Cardiac muscle cell (in vitro differentiated cells and primary cell): Measurements from ENCODE around the gene POU2F2. TPM values are rescaled to one million over a fixed set of nuclear protein-coding genes. Genes with fewer than 3 reads are reported as not detected.

Source experiments
- DNase-seq, 2 donors: peaks; one replicate each; pipeline versions ENCODE4 v3.0.0 to v3.0.0-alpha.2; 2010 to 2017; ENCODE audit warnings: low read depth in 1 of 2, low spot score in 1 of 2
- H3K27ac ChIP-seq: fragments of 200-600 bp; sonication (generic); 2 replicates; pipeline ENCODE4 v1.5.1; 2016
- H3K27me3 ChIP-seq: fragments of 200-600 bp; sonication (generic); 2 replicates; pipeline ENCODE4 v1.6.0; 2016; ENCODE audit warnings: control low read depth
- H3K36me3 ChIP-seq: fragments of 200-600 bp; sonication (generic); 2 replicates; pipeline ENCODE4 v1.5.1; 2016; ENCODE audit warnings: control low read depth
- H3K4me1 ChIP-seq: fragments of 200-600 bp; sonication (generic); 2 replicates; pipeline ENCODE4 v1.8.1; 2017; ENCODE audit warnings: low read depth, mild to moderate bottlenecking, mixed run types
- H3K4me3 ChIP-seq: fragments of 200-600 bp; sonication (generic); 2 replicates; pipeline ENCODE4 v1.5.1; 2016; ENCODE audit warnings: mild to moderate bottlenecking
- H3K9me3 ChIP-seq: fragments of 200-600 bp; sonication (generic); 2 replicates; pipeline ENCODE4 v1.5.1; 2017; ENCODE audit warnings: low read depth, mild to moderate bottlenecking, control low read depth
- polyA plus RNA-seq: library from polyadenylated mRNA; unstranded; fragments of >200 nt; fragmentation: Nextera tagmentation; extraction: Ambion mirVana; gene quantifications from 2 replicates; pipeline ENCODE4 v1.2.1, GENCODE V29; 2016
- total RNA-seq: library from RNA; depleted of rRNA; stranded (reverse); fragments of >200 nt; gene quantifications from 2 replicates; pipeline ENCODE4 v1.2.3, GENCODE V29; 2016
- TF ChIP-seq, protein P1 (sequence below): IDR thresholded peaks from 2 replicates; pipeline ENCODE4 v1.5.1; 2012; ENCODE audit warnings: low read depth, mild to moderate bottlenecking, low read length

Gene POU2F2
- total and polyA plus RNA-seq, 2 experiments from 2014 or later, result 0.12 TPM; not detected in 1

DNA sequence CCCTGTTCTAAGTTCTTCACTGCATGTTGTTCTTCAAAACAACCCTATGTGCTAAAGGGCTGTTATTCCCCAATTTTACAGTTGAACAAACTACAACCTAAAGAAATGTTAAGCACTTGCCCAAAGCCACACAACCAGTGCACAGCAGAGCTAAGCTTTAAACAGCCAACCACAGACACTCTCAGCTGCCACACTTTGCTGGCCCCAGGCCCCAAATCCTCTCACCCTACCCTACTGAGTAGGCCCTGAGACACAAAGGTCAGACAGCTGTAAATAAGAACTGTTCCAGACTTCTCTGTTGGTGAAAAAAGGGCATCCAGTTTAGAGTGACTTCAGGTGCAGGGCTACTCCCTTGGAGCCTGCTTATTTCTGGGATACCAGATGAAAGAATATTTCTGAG is 92.2 kb downstream of the POU2F2 start:
- H3K27ac ChIP-seq, result no peak overlapping the region
- no peaks in the 10 kb centered on the region for H3K36me3 ChIP-seq
- no peak overlapping the region for H3K4me3 ChIP-seq
- H3K4me1 ChIP-seq, result no peaks in the 10 kb centered on the region
- H3K9me3 ChIP-seq, result no peaks in the 10 kb centered on the region
- TF ChIP-seq, protein P1, sequence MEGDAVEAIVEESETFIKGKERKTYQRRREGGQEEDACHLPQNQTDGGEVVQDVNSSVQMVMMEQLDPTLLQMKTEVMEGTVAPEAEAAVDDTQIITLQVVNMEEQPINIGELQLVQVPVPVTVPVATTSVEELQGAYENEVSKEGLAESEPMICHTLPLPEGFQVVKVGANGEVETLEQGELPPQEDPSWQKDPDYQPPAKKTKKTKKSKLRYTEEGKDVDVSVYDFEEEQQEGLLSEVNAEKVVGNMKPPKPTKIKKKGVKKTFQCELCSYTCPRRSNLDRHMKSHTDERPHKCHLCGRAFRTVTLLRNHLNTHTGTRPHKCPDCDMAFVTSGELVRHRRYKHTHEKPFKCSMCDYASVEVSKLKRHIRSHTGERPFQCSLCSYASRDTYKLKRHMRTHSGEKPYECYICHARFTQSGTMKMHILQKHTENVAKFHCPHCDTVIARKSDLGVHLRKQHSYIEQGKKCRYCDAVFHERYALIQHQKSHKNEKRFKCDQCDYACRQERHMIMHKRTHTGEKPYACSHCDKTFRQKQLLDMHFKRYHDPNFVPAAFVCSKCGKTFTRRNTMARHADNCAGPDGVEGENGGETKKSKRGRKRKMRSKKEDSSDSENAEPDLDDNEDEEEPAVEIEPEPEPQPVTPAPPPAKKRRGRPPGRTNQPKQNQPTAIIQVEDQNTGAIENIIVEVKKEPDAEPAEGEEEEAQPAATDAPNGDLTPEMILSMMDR, result no peak
- H3K27me3 ChIP-seq, result no peaks in the 10 kb centered on the region
- no peak for DNase-seq

DNA sequence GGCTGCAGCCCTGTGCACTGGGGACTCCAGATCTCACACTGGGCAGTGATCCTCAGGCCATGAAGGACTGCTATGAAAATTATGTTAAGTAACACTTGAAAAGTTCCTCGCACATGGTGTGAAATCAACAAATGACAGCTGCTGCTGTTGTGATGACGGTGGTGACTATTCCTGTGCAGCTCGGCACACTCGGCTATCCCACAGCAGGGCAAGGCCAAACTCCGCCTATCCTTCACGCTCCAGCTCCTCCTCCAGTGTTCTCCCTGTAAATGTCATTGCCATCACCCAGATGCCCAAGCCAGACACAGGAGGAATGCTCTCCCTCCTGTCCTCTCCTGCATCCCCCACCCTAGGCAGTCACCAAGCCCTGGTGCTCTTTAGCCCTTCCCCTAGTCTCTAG is 93.6 kb downstream of the POU2F2 start:
- no peaks in the 10 kb centered on the region for H3K4me1 ChIP-seq
- H3K9me3 ChIP-seq, result no peaks in the 10 kb centered on the region
- no peak for DNase-seq
- TF ChIP-seq, protein P1, result no peak
- no peak overlapping the region for H3K27ac ChIP-seq
- H3K4me3 ChIP-seq, result no peak overlapping the region
- H3K27me3 ChIP-seq, result no peaks in the 10 kb centered on the region
- H3K36me3 ChIP-seq, result no peaks in the 10 kb centered on the region

DNA sequence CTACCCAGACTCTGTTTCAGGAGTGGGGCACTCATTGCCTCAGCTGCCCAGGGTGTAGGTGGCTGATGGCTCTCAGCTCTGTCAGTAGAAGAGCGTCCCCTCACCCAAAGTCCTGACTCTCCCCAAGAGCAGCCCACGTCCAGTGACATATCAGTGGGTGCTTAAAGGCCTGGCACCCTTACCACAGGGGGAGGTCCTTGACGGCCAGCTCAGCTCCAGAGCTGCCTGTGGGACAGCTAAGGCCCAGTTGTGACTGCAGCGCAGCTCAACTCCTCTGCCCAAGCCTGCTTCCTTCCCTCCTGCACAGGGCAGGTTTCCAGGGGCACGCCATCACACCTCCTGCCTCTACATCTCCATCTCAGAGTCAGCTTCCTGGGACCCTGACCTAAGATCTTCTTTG is 94.6 kb downstream of the POU2F2 start:
- H3K36me3 ChIP-seq, result no peaks in the 10 kb centered on the region
- H3K4me1 ChIP-seq, result no peaks in the 10 kb centered on the region
- TF ChIP-seq, protein P1, result no peak

More for the DNA sequence above, 94.6 kb downstream of the POU2F2 start:
- H3K4me3 ChIP-seq, result no peak overlapping the region
- no peaks in the 10 kb centered on the region for H3K9me3 ChIP-seq
- DNase-seq, result no peak
- H3K27ac ChIP-seq, result no peak overlapping the region
- no peaks in the 10 kb centered on the region for H3K27me3 ChIP-seq

Other genes starting within 250 kb of the POU2F2 start
- 19.2 and 49.9 TPM in 2 replicates for gene ARHGEF1, start 249.3 kb downstream of the POU2F2 start, total RNA-seq
- gene ARHGEF1, start 249.3 kb downstream of the POU2F2 start, polyA plus RNA-seq, result 40.1 and 68.1 TPM in 2 replicates
- 1.0 TPM in 1 of 2 replicates, not detected in the other for gene ERFL, start 204.0 kb downstream of the POU2F2 start, total RNA-seq
- 0.06 TPM in 1 of 2 replicates, not detected in the other for gene ERFL, start 204.0 kb downstream of the POU2F2 start, polyA plus RNA-seq
- gene RABAC1, start 173.1 kb downstream of the POU2F2 start, total RNA-seq, result 151 and 212 TPM in 2 replicates
- 245 and 270 TPM in 2 replicates for gene RABAC1, start 173.1 kb downstream of the POU2F2 start, polyA plus RNA-seq
- gene ATP1A3, start 138.2 kb downstream of the POU2F2 start, total RNA-seq, result 4.5 and 6.1 TPM in 2 replicates
- gene ATP1A3, start 138.2 kb downstream of the POU2F2 start, polyA plus RNA-seq, result 8.1 and 9.9 TPM in 2 replicates
- gene GRIK5, start 62.2 kb downstream of the POU2F2 start, total RNA-seq, result 9.1 and 11.8 TPM in 2 replicates
- 3.4 and 6.3 TPM in 2 replicates for gene GRIK5, start 62.2 kb downstream of the POU2F2 start, polyA plus RNA-seq
- 29.2 and 36.2 TPM in 2 replicates for gene ZNF574, start 56.3 kb downstream of the POU2F2 start, total RNA-seq
- gene ZNF574, start 56.3 kb downstream of the POU2F2 start, polyA plus RNA-seq, result 23.9 and 32.5 TPM in 2 replicates
- 69.7 and 71.6 TPM in 2 replicates for gene DEDD2, start 85.2 kb upstream of the POU2F2 start, total RNA-seq
- 46.0 and 58.2 TPM in 2 replicates for gene DEDD2, start 85.2 kb upstream of the POU2F2 start, polyA plus RNA-seq
- 8.8 and 13.0 TPM in 2 replicates for gene ZNF526, start 87.9 kb upstream of the POU2F2 start, total RNA-seq
- gene ZNF526, start 87.9 kb upstream of the POU2F2 start, polyA plus RNA-seq, result 9.2 and 10.1 TPM in 2 replicates
- 28.0 and 33.2 TPM in 2 replicates for gene GSK3A, start 110.2 kb upstream of the POU2F2 start, total RNA-seq
- 35.3 and 40.2 TPM in 2 replicates for gene GSK3A, start 110.2 kb upstream of the POU2F2 start, polyA plus RNA-seq
- gene ERF, start 122.7 kb upstream of the POU2F2 start, total RNA-seq, result 97.6 and 108 TPM in 2 replicates
- gene ERF, start 122.7 kb upstream of the POU2F2 start, polyA plus RNA-seq, result 25.1 and 25.4 TPM in 2 replicates
- 55.5 and 62.9 TPM in 2 replicates for gene CIC, start 136.8 kb upstream of the POU2F2 start, total RNA-seq
- 18.1 and 18.7 TPM in 2 replicates for gene CIC, start 136.8 kb upstream of the POU2F2 start, polyA plus RNA-seq
- gene PRR19, start 169.7 kb upstream of the POU2F2 start, total RNA-seq, result 1.3 and 1.4 TPM in 2 replicates
- 0.16 and 2.9 TPM in 2 replicates for gene PRR19, start 169.7 kb upstream of the POU2F2 start, polyA plus RNA-seq
- 91.2 and 144 TPM in 2 replicates for gene PAFAH1B3, start 170.2 kb upstream of the POU2F2 start, total RNA-seq
- 87.9 and 131 TPM in 2 replicates for gene PAFAH1B3, start 170.2 kb upstream of the POU2F2 start, polyA plus RNA-seq
- gene TMEM145, start 180.9 kb upstream of the POU2F2 start, total RNA-seq, result 0.18 and 3.7 TPM in 2 replicates
- gene TMEM145, start 180.9 kb upstream of the POU2F2 start, polyA plus RNA-seq, result 0.47 and 3.8 TPM in 2 replicates
- 81.9 and 102 TPM in 2 replicates for gene MEGF8, start 193.2 kb upstream of the POU2F2 start, total RNA-seq
- gene MEGF8, start 193.2 kb upstream of the POU2F2 start, polyA plus RNA-seq, result 18.5 and 23.9 TPM in 2 replicates